Transverse colon (tissue), 4 donors: Measurements from ENCODE around the gene SGSH.

Experiments
- POLR2AphosphoS5 ChIP-seq, 3 donors: sonication (generic); formaldehyde crosslinking; IDR thresholded peaks; one replicate each; pipeline ENCODE4 v1.6.1; 2016; ENCODE audit warnings: antibody characterized with exemption in 3 of 3
- TF ChIP-seq, protein P1 (sequence below), 5 experiments: fragments of 200-600 bp in 3 of 5; fragments of 450-650 bp in 2 of 5; sonication (generic) in 3 of 5; IDR thresholded peaks; 1 replicate in 2 of 5; 2 replicates in 3 of 5; pipeline ENCODE4 v1.5.1; 2016 to 2017; ENCODE audit warnings: antibody characterized with exemption in 5 of 5, inconsistent platforms in 3 of 5, mild to moderate bottlenecking in 2 of 5, moderate library complexity in 1 of 5

DNA sequence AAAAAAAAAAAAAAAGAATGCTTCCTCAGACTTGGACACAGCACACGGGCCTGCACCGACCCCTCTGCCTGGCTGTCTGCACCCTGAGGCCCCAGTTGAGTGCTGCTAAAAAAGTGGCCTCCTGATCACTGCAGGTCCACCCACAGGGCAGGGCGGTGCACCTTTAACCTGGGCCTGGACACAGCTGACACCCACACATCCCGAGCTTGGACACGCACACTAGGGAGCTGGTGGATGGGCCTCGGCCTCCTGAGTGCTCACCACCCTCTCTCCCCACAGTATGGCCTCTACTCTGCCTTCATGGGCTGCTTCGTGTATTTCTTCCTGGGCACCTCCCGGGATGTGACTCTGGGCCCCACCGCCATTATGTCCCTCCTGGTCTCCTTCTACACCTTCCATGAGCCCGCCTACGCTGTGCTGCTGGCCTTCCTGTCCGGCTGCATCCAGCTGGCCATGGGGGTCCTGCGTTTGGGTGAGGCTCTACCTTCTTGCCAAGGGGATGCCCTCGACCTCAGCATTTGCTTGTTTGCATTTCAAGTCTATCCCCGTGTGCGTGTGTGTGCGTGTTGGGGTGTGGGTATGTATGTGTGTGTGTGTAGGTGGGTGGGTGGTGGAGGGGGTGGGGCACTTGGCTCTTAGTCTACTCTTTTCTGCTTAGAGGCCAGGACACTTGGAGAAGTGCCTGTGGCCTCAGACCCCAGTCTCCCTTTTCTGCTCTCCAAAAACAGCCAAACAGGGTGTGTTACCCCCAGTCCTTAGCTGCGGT is 2.4 kb upstream of the SGSH start:
- TF ChIP-seq, protein P1, sequence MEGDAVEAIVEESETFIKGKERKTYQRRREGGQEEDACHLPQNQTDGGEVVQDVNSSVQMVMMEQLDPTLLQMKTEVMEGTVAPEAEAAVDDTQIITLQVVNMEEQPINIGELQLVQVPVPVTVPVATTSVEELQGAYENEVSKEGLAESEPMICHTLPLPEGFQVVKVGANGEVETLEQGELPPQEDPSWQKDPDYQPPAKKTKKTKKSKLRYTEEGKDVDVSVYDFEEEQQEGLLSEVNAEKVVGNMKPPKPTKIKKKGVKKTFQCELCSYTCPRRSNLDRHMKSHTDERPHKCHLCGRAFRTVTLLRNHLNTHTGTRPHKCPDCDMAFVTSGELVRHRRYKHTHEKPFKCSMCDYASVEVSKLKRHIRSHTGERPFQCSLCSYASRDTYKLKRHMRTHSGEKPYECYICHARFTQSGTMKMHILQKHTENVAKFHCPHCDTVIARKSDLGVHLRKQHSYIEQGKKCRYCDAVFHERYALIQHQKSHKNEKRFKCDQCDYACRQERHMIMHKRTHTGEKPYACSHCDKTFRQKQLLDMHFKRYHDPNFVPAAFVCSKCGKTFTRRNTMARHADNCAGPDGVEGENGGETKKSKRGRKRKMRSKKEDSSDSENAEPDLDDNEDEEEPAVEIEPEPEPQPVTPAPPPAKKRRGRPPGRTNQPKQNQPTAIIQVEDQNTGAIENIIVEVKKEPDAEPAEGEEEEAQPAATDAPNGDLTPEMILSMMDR (IDR thresholded peaks at IDR 0.05): no peak
- TF ChIP-seq POLR2AphosphoS5 (IDR thresholded peaks at IDR 0.05): no peak
